CD4-positive, alpha-beta memory T cell (primary cell): ENCODE data around the gene LRP1B. TPM values are rescaled to one million over a fixed set of nuclear protein-coding genes. Genes with fewer than 3 reads are reported as not detected.
"Not testable (repeated sequence)": the region's sequence is repeated elsewhere in the genome, so short reads cannot be mapped to it uniquely, and the experiment has no call there.

Source experiments
- CTCF ChIA-PET: fragments of 350-600 bp; sonication (Branson Sonifier 250); formaldehyde crosslinking; loops from one replicate; lab custom pipeline; 2021; ENCODE audit warnings: inconsistent platforms; ENCODE audit not compliant: partially characterized antibody; lab: Charles Lee
- POLR2A ChIA-PET: fragments of 350-600 bp; sonication (Branson Sonifier 250); formaldehyde crosslinking; loops from one replicate; lab custom pipeline; 2021; ENCODE audit not compliant: partially characterized antibody; lab: Charles Lee
- DNase-seq, 5 donors: peaks; one replicate each; pipeline versions ENCODE4 v3.0.0 to v3.0.0-alpha.2; 2020 to 2022; ENCODE audit warnings: mixed read lengths in 1 of 5
- H3K27ac ChIP-seq: one replicate; pipeline ENCODE4 v1.7.0; 2013; ENCODE audit warnings: low read depth, low read length
- H3K27me3 ChIP-seq: 2 replicates; pipeline ENCODE4 v1.7.0; 2013; ENCODE audit warnings: mild to moderate bottlenecking, low read length, moderate library complexity; ENCODE audit not compliant: insufficient read depth
- H3K36me3 ChIP-seq: 2 replicates; pipeline ENCODE4 v1.7.0; 2013; ENCODE audit warnings: mild to moderate bottlenecking, low read length, moderate library complexity; ENCODE audit not compliant: insufficient read depth
- H3K4me1 ChIP-seq: 2 replicates; pipeline ENCODE4 v1.7.0; 2013; ENCODE audit warnings: mild to moderate bottlenecking, low read length, moderate library complexity; ENCODE audit not compliant: insufficient read depth
- H3K4me3 ChIP-seq, 2 donors: one replicate each; pipeline ENCODE4 v1.7.0; 2013; ENCODE audit warnings: low read length in 2 of 2, mild to moderate bottlenecking in 1 of 2
- H3K9me3 ChIP-seq, 2 donors: one replicate each; pipeline ENCODE4 v1.7.0; 2013; ENCODE audit warnings: low read length in 2 of 2, control low read depth in 1 of 2; ENCODE audit not compliant: control insufficient read depth in 1 of 2
- H3K27ac Mint-ChIP-seq, 7 donors: one replicate each; pipeline ENCODE4 v1.8.0; 2020 to 2021; ENCODE audit warnings: mixed read lengths in 7 of 7, mild to moderate bottlenecking in 6 of 7, inconsistent platforms in 3 of 7, moderate library complexity in 3 of 7
- H3K27me3 Mint-ChIP-seq, 2 donors: one replicate each; pipeline ENCODE4 v1.8.0; 2020 to 2021; ENCODE audit warnings: mixed read lengths in 2 of 2
- H3K36me3 Mint-ChIP-seq, 2 donors: one replicate each; pipeline ENCODE4 v1.8.0; 2020 to 2021; ENCODE audit warnings: mixed read lengths in 2 of 2, inconsistent platforms in 1 of 2, mild to moderate bottlenecking in 1 of 2
- H3K4me1 Mint-ChIP-seq, 4 donors: one replicate each; pipeline ENCODE4 v1.8.0; 2020 to 2021; ENCODE audit warnings: mixed read lengths in 4 of 4, mild to moderate bottlenecking in 1 of 4
- H3K4me3 Mint-ChIP-seq, 8 donors: one replicate each; pipeline ENCODE4 v1.8.0; 2020 to 2021; ENCODE audit warnings: mixed read lengths in 8 of 8, mild to moderate bottlenecking in 7 of 8, moderate library complexity in 6 of 8, inconsistent platforms in 3 of 8
- H3K9me3 Mint-ChIP-seq, 8 donors: one replicate each; pipeline ENCODE4 v1.8.0; 2020 to 2021; ENCODE audit warnings: mixed read lengths in 8 of 8, mild to moderate bottlenecking in 5 of 8, inconsistent platforms in 3 of 8, moderate library complexity in 1 of 8
- intact Hi-C: fragments of 100-400 bp; cut with micrococcal nuclease; formaldehyde crosslinking; loops from one replicate; pipeline ENCODE4 v1.15.1; 2023
- polyA plus RNA-seq, 2 donors: library from polyadenylated mRNA; unstranded; fragments of 300-500 nt; fragmentation: Illumina TruSeq; gene quantifications; one replicate each; pipeline ENCODE4 v1.2.3, GENCODE V29; 2021
- total RNA-seq, 2 experiments: library from RNA; stranded (reverse); gene quantifications; one replicate each; pipeline ENCODE4 v1.2.3, GENCODE V29; 2021

LRP1B gene
- total and polyA plus RNA-seq, 4 experiments from 2014 or later, result not detected

DNA sequence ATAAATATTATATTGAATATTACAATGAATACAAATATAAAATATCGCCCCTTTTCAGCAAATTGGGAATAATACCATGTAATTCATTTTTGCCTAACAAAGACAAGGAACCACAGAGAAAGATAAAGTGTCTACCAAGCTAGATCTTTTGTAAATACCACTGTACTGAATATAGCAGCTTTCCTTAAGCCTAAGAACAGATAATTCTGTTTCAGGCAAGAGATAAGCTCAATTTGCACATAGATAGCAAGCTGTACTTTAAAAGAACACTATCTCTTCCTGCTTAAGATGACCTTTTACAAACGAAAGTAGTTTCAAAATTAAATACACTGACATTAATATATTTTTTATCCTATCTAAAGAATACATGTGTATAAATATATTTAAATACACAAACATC, 43.2 kb downstream of the LRP1B start:
- H3K27me3 Mint-ChIP-seq, DNase-seq, POLR2A ChIA-PET, H3K36me3 ChIP-seq, H3K4me1 ChIP-seq, H3K4me1 Mint-ChIP-seq, H3K27ac ChIP-seq, H3K9me3 ChIP-seq, intact Hi-C loops, CTCF ChIA-PET, H3K27ac Mint-ChIP-seq, H3K4me3 Mint-ChIP-seq, H3K4me3 ChIP-seq, H3K36me3 Mint-ChIP-seq, H3K27me3 ChIP-seq: not testable (repeated sequence)
- peaks cover 2 to 23% (median 10%) of the 10 kb centered on the region in 8 donors for H3K9me3 Mint-ChIP-seq

DNA sequence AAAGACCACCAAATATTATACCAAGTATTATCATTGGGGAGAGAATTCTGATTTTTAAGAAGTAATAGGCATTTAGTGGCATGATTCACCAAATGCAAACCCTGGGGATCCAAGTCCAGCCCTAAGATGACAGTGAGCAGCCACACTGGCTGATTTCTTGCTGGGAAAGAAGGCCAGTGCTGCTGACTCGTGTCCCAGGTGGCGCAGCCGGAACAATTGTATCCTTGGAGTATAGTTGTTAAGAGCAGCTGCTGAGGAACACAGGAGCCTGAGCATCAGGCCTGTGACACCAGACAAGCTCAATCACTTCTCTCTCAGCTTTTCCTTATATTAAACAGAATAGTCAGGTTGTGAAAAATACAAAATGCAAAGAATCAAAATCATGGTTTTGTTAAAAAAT, 48.4 kb downstream of the LRP1B start:
- Histone ChIP-seq H3K4me1 (no peaks in the 10 kb centered on the region), H3K4me3 (no peak overlapping the region), H3K36me3 (no peaks in the 10 kb centered on the region), H3K27ac (no peak overlapping the region), H3K9me3 (no peaks in the 10 kb centered on the region), H3K27me3 (no peaks in the 10 kb centered on the region)
- ChIA-PET CTCF (no interaction called here), POLR2A (no interaction called here)
- Mint-ChIP-seq H3K27ac (no peak overlapping the region), H3K27me3 (no peaks in the 10 kb centered on the region), H3K4me3 (no peak overlapping the region), H3K4me1 (no peaks in the 10 kb centered on the region), H3K9me3 (peaks cover 0 to 13% (median 9%) of the 10 kb centered on the region in 8 donors), H3K36me3 (no peaks in the 10 kb centered on the region)
- intact Hi-C loops, result no loop called here
- no peak for DNase-seq

DNA sequence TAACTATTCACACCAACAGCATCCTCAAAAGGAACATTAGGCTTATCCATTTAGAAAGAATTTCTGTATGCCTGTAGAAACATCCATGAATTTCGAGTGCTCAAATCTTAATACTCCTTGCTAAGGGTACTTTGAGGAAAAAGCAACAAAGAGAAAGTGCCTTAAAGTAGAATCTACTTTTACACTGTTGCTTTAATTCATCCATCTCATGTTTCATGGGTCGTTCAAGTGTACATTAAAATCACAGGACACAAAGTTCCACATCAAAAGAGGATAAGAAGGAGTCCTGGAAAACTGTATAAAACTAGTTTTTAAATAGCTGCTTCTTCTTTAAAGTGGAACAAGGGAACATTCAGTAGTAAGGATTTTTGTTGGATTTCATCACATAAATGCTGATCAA, 54.5 kb downstream of the LRP1B start:
- Mint-ChIP-seq H3K9me3 (peaks cover 2 to 18% (median 6%) of the 10 kb centered on the region in 8 donors), H3K27me3 (no peaks in the 10 kb centered on the region), H3K4me1 (no peaks in the 10 kb centered on the region), H3K4me3 (no peak overlapping the region), H3K27ac (no peak overlapping the region), H3K36me3 (no peaks in the 10 kb centered on the region)
- Histone ChIP-seq H3K27me3 (no peaks in the 10 kb centered on the region), H3K27ac (no peak overlapping the region), H3K36me3 (no peaks in the 10 kb centered on the region), H3K4me3 (no peak overlapping the region), H3K4me1 (no peaks in the 10 kb centered on the region), H3K9me3 (no peaks in the 10 kb centered on the region)
- intact Hi-C loops, result no loop called here
- ChIA-PET CTCF (no interaction called here), POLR2A (no interaction called here)
- DNase-seq, result no peak

DNA sequence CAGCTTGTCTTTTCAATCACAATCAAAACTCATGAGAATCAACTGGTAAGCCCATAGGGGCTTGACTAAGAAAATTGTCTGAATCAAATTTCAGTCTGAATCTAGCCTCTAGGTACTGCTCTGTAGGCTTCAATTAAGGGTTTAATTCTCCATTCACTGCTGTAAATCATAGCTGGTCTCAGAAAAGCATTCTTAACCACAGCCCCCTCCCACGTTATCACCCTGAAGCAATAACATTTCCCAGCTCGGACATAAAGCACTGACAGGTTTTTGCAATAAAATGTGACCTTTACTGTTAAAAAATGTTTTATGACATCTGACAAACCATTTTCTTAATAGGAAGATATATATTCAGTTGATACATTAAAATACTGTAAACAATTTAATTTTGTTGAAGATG, 55.0 kb downstream of the LRP1B start:
- CTCF ChIA-PET, result no interaction called here
- Mint-ChIP-seq H3K4me3 (no peak overlapping the region), H3K27me3 (no peaks in the 10 kb centered on the region), H3K36me3 (no peaks in the 10 kb centered on the region), H3K4me1 (no peaks in the 10 kb centered on the region), H3K27ac (no peak overlapping the region), H3K9me3 (peaks cover 2 to 18% (median 6%) of the 10 kb centered on the region in 8 donors)
- Histone ChIP-seq H3K27ac (no peak overlapping the region), H3K4me3 (no peak overlapping the region), H3K9me3 (no peaks in the 10 kb centered on the region), H3K27me3 (no peaks in the 10 kb centered on the region), H3K4me1 (no peaks in the 10 kb centered on the region), H3K36me3 (no peaks in the 10 kb centered on the region)
- POLR2A ChIA-PET, result no interaction called here
- no peak for DNase-seq
- intact Hi-C loops, result no loop called here

- Mint-ChIP-seq H3K9me3 (peaks cover 2 to 12% (median 7%) of the 10 kb centered on the region in 8 donors), H3K27me3 (no peaks in the 10 kb centered on the region), H3K27ac (no peak overlapping the region), H3K36me3 (no peaks in the 10 kb centered on the region), H3K4me3 (no peak overlapping the region), H3K4me1 (no peaks in the 10 kb centered on the region)
- Histone ChIP-seq H3K4me1 (no peaks in the 10 kb centered on the region), H3K27me3 (no peaks in the 10 kb centered on the region), H3K9me3 (no peaks in the 10 kb centered on the region), H3K4me3 (no peak overlapping the region), H3K36me3 (no peaks in the 10 kb centered on the region), H3K27ac (no peak overlapping the region)
- DNase-seq, result no peak
- CTCF ChIA-PET, result no interaction called here
- POLR2A ChIA-PET, result no interaction called here
- intact Hi-C loops, result no loop called here
Measured at GRCh38 chr2:142069251-142069888, 61.4 kb downstream of the LRP1B start.

- Mint-ChIP-seq H3K27me3 (no peaks in the 10 kb centered on the region), H3K4me3 (no peak overlapping the region), H3K9me3 (peaks cover 0 to 6% (median 3%) of the 10 kb centered on the region in 8 donors), H3K27ac (no peak overlapping the region), H3K4me1 (no peaks in the 10 kb centered on the region), H3K36me3 (no peaks in the 10 kb centered on the region)
- DNase-seq, result no peak
- H3K4me3 ChIP-seq, result no peak overlapping the region
- H3K4me1 ChIP-seq, result no peaks in the 10 kb centered on the region
- no peak overlapping the region for H3K27ac ChIP-seq
- CTCF ChIA-PET, result no interaction called here
- no peaks in the 10 kb centered on the region for H3K36me3 ChIP-seq
- H3K27me3 ChIP-seq, result no peaks in the 10 kb centered on the region
- intact Hi-C loops, result no loop called here
- POLR2A ChIA-PET, result no interaction called here
- H3K9me3 ChIP-seq, result no peaks in the 10 kb centered on the region
Measured at GRCh38 chr2:142065700-142066099, 65.1 kb downstream of the LRP1B start.

GRCh38 chr2:142065156-142065555, 65.7 kb downstream of the LRP1B start:
- peaks cover 0 to 8% (median 4%) of the 10 kb centered on the region in 8 donors for H3K9me3 Mint-ChIP-seq
- ChIA-PET POLR2A (no interaction called here), CTCF (no interaction called here)
- H3K27me3 ChIP-seq, result no peaks in the 10 kb centered on the region
- H3K27ac ChIP-seq, result no peak overlapping the region
- H3K36me3 Mint-ChIP-seq, result no peaks in the 10 kb centered on the region
- H3K27me3 Mint-ChIP-seq, result no peaks in the 10 kb centered on the region
- H3K27ac Mint-ChIP-seq, result no peak overlapping the region
- no peaks in the 10 kb centered on the region for H3K36me3 ChIP-seq
- intact Hi-C loops, result no loop called here
- no peak for DNase-seq
- H3K4me3 ChIP-seq, result no peak overlapping the region
- H3K4me1 ChIP-seq, result no peaks in the 10 kb centered on the region
- H3K4me3 Mint-ChIP-seq, result no peak overlapping the region
- H3K9me3 ChIP-seq, result no peaks in the 10 kb centered on the region
- H3K4me1 Mint-ChIP-seq, result no peaks in the 10 kb centered on the region

DNA sequence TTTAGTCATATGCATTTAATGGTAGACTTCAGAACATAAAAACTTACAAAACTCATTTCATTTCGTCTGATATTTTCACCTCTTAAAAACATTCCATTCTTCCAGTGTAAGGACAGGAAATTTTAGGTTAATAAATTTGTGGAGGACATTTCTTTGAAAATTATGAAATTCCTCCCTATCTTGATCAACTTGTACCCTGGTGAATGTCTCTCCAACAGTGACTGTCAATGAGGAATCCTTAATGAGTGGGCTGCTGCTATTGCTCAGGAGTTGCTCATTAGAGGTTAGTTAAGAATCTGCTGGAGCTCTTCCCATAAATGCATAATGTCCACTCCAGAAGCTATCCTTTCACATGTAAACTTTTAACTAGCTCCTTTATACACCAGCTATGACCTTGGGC, 69.1 kb downstream of the LRP1B start:
- Histone ChIP-seq H3K4me3 (no peak overlapping the region), H3K27ac (no peak overlapping the region), H3K4me1 (no peaks in the 10 kb centered on the region), H3K9me3 (no peaks in the 10 kb centered on the region), H3K36me3 (no peaks in the 10 kb centered on the region), H3K27me3 (no peaks in the 10 kb centered on the region)
- Mint-ChIP-seq H3K4me1 (no peaks in the 10 kb centered on the region), H3K36me3 (no peaks in the 10 kb centered on the region), H3K4me3 (no peak overlapping the region), H3K9me3 (peaks cover 0 to 14% (median 5%) of the 10 kb centered on the region in 8 donors), H3K27ac (no peak overlapping the region), H3K27me3 (no peaks in the 10 kb centered on the region)
- intact Hi-C loops, result no loop called here
- ChIA-PET CTCF (no interaction called here), POLR2A (no interaction called here)
- DNase-seq, result no peak
